Hepatocyte (in vitro differentiated cells): ENCODE results near the gene NAA15. TPM values are rescaled to one million over a fixed set of nuclear protein-coding genes. Genes with fewer than 3 reads are reported as not detected.
"Not testable (repeated sequence)": the region's sequence is repeated elsewhere in the genome, so short reads cannot be mapped to it uniquely, and the experiment has no call there.

Experiments used
- DNase-seq: peaks from one replicate; pipeline ENCODE4 v3.0.0-alpha.2; 2016; ENCODE audit warnings: low spot score
- H2AFZ ChIP-seq: fragments of 200-600 bp; sonication (generic); 2 replicates; pipeline ENCODE4 v1.6.0; 2016; ENCODE audit warnings: antibody characterized with exemption, mild to moderate bottlenecking
- H3K27ac ChIP-seq: fragments of 200-600 bp; sonication (generic); 2 replicates; pipeline ENCODE4 v1.5.1; 2016; ENCODE audit warnings: mild to moderate bottlenecking
- H3K27me3 ChIP-seq: fragments of 200-600 bp; sonication (generic); 2 replicates; pipeline ENCODE4 v1.6.1; 2016
- H3K36me3 ChIP-seq: fragments of 200-600 bp; sonication (generic); replicated peaks from 2 replicates; pipeline ENCODE4 v1.5.1; 2016; ENCODE audit warnings: low read depth; ENCODE audit not compliant: insufficient read depth
- H3K4me1 ChIP-seq: fragments of 200-600 bp; sonication (generic); 2 replicates; pipeline ENCODE4 v1.5.1; 2016; ENCODE audit warnings: mild to moderate bottlenecking, moderate library complexity; ENCODE audit not compliant: insufficient read depth
- H3K4me2 ChIP-seq: fragments of 200-600 bp; sonication (generic); 2 replicates; pipeline ENCODE4 v1.6.0; 2016
- H3K4me3 ChIP-seq: fragments of 200-600 bp; sonication (generic); 2 replicates; pipeline ENCODE4 v1.5.1; 2016; ENCODE audit warnings: mild to moderate bottlenecking
- H3K79me2 ChIP-seq: fragments of 200-600 bp; sonication (generic); 2 replicates; pipeline ENCODE4 v1.6.0; 2017; ENCODE audit warnings: mild to moderate bottlenecking
- H3K9me2 ChIP-seq: fragments of 200-600 bp; sonication (generic); replicated peaks from 2 replicates; pipeline ENCODE4 v1.6.0; 2017; ENCODE audit warnings: mild to moderate bottlenecking; ENCODE audit not compliant: insufficient read depth
- H3K9me3 ChIP-seq: fragments of 200-600 bp; sonication (generic); 2 replicates; pipeline ENCODE4 v1.5.1; 2016; ENCODE audit warnings: low read depth, mild to moderate bottlenecking
- H4K20me1 ChIP-seq: fragments of 200-600 bp; sonication (generic); 2 replicates; pipeline ENCODE4 v1.6.0; 2016; ENCODE audit warnings: mild to moderate bottlenecking; ENCODE audit not compliant: insufficient read depth, poor library complexity, severe bottlenecking
- CTCF ChIP-seq: fragments of 200-600 bp; sonication (generic); IDR thresholded peaks from 2 replicates; pipeline ENCODE4 v1.5.1; 2016; ENCODE audit warnings: antibody characterized with exemption, mild to moderate bottlenecking; ENCODE audit not compliant: poor library complexity
- EZH2 ChIP-seq: fragments of 200-600 bp; sonication (generic); IDR thresholded peaks from 2 replicates; pipeline ENCODE4 v1.6.1; 2016; ENCODE audit warnings: antibody characterized with exemption, mild to moderate bottlenecking, borderline replicate concordance
- EZH2phosphoT487 ChIP-seq: fragments of 200-600 bp; sonication (generic); IDR thresholded peaks from one replicate; pipeline ENCODE4 v1.6.1; 2018; ENCODE audit warnings: antibody characterized with exemption, mild to moderate bottlenecking, low read depth, moderate library complexity; ENCODE audit not compliant: unreplicated experiment, severe bottlenecking
- WGBS: methylation state at CpG from one replicate; pipeline ENCODE4 v1.1.6; 2016; ENCODE audit warnings: low lambda C conversion rate; ENCODE audit errors: missing lambda C conversion rate; 5-methylcytosine and 5-hydroxymethylcytosine counted together
- polyA plus RNA-seq: library from polyadenylated mRNA; unstranded; fragments of >200 nt; fragmentation: Nextera tagmentation; extraction: Ambion mirVana; gene quantifications from 2 replicates; pipeline ENCODE4 v1.2.1, GENCODE V29; 2016
- total RNA-seq: library from RNA; depleted of rRNA; stranded (reverse); fragments of >200 nt; gene quantifications from 2 replicates; pipeline ENCODE4 v1.2.3, GENCODE V29; 2014

The NAA15 gene
- total and polyA plus RNA-seq, 2 experiments from 2014 or later, result 15.3 to 29.6 TPM

DNA sequence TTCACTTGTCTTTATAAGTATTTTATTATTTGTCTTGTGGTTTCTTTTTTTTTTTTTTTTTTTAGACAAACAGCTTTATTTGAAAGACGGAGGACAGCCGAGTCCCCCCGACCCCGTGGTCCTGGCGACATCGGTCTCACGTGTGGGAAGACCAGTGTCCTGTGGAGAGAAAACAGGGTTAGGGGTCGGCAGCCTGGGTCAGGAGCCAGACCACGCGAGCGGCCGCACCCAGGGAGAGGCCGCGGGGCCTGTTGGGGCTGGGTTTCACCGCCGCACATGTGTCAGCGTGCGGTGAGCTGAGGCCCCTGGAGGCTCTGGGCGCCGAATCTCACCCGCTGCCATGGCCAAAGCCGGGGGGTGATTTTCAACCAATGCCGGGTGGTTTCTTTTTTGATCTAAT is 134.8 kb downstream of the NAA15 start:
- 99% methylated on average over 23 of the region's 23 CpGs for WGBS
- peaks cover 1% of the 10 kb centered on the region for H3K79me2 ChIP-seq
- H3K9me3 ChIP-seq, result peaks cover 11% of the 10 kb centered on the region
- H3K4me2 ChIP-seq, result no peak overlapping the region
- H4K20me1 ChIP-seq, result no peaks in the 10 kb centered on the region
- H3K9me2 ChIP-seq, result no peaks in the 10 kb centered on the region
- H3K4me1 ChIP-seq, result no peaks in the 10 kb centered on the region
- H3K36me3 ChIP-seq, result peaks cover 4% of the 10 kb centered on the region
- DNase-seq, result no peak
- no peak overlapping the region for H2AFZ ChIP-seq
- H3K4me3 ChIP-seq, result no peak overlapping the region
- no peaks in the 10 kb centered on the region for H3K27me3 ChIP-seq
- TF ChIP-seq CTCF (no peak), EZH2phosphoT487 (no peak), EZH2 (no peak)
- no peak overlapping the region for H3K27ac ChIP-seq

DNA sequence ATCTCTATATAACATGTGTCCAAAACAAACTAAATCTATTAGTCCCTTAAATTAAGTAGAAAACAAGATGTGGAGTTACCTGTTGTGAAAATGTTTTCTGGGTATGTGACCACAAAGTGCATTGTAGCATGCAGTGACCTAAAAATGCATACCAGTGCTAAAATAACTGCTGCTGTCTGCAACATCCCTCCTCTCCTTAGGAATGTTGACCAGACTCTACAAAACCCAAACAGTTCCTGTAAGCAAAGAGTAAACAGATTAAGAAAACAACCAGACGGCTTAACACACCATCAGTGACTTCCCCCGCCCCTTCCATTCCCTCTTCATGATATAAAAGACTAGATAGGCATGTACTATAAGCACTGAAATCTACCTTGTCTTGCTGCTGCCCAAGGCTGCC is 136.8 kb downstream of the NAA15 start:
- H3K4me1 ChIP-seq, result no peaks in the 10 kb centered on the region
- no peak for DNase-seq
- H3K27me3 ChIP-seq, result no peaks in the 10 kb centered on the region
- WGBS, result 81% methylated on average over 2 of the region's 2 CpGs
- H4K20me1 ChIP-seq, result no peaks in the 10 kb centered on the region
- H3K36me3 ChIP-seq, result peaks cover 4% of the 10 kb centered on the region
- no peak for TF ChIP-seq EZH2
- no peak for TF ChIP-seq EZH2phosphoT487
- no peak for TF ChIP-seq CTCF
- peaks cover 11% of the 10 kb centered on the region for H3K9me3 ChIP-seq
- H3K9me2 ChIP-seq, result no peaks in the 10 kb centered on the region
- H3K27ac ChIP-seq, result no peak overlapping the region
- H3K4me2 ChIP-seq, result no peak overlapping the region
- H3K4me3 ChIP-seq, result no peak overlapping the region
- H3K79me2 ChIP-seq, result peaks cover 7% of the 10 kb centered on the region
- no peak overlapping the region for H2AFZ ChIP-seq

GRCh38 chr4:139441029-139441428 is 139.7 kb downstream of the NAA15 start:
- Histone ChIP-seq H3K79me2 (peaks cover 7% of the 10 kb centered on the region), H3K4me3 (no peak overlapping the region), H3K27me3 (no peaks in the 10 kb centered on the region), H3K4me2 (no peak overlapping the region), H4K20me1 (no peaks in the 10 kb centered on the region), H3K4me1 (no peaks in the 10 kb centered on the region), H3K27ac (no peak overlapping the region), H2AFZ (no peak overlapping the region), H3K9me3 (peaks cover 11% of the 10 kb centered on the region), H3K36me3 (peaks cover 4% of the 10 kb centered on the region), H3K9me2 (no peaks in the 10 kb centered on the region)
- TF ChIP-seq EZH2 (no peak), CTCF (no peak), EZH2phosphoT487 (no peak)
- DNase-seq, result no peak
- WGBS, result 90% methylated on average over 4 of the region's 4 CpGs

- Histone ChIP-seq H4K20me1 (no peaks in the 10 kb centered on the region), H2AFZ (no peak overlapping the region), H3K9me2 (no peaks in the 10 kb centered on the region), H3K27me3 (no peaks in the 10 kb centered on the region), H3K4me1 (no peaks in the 10 kb centered on the region), H3K27ac (no peak overlapping the region), H3K36me3 (no peaks in the 10 kb centered on the region), H3K79me2 (peaks cover 22% of the 10 kb centered on the region), H3K4me2 (no peak overlapping the region), H3K9me3 (peaks cover 11% of the 10 kb centered on the region), H3K4me3 (no peak overlapping the region)
- no peak for DNase-seq
- 77% methylated on average over 7 of the region's 7 CpGs for WGBS
- TF ChIP-seq EZH2 (no peak), CTCF (no peak), EZH2phosphoT487 (no peak)
Observed at GRCh38 chr4:139443661-139444060, 142.4 kb downstream of the NAA15 start.

- not testable (repeated sequence) for H3K4me2 ChIP-seq, H4K20me1 ChIP-seq, H3K27ac ChIP-seq, H3K9me3 ChIP-seq, H3K9me2 ChIP-seq, H3K36me3 ChIP-seq, DNase-seq, H3K27me3 ChIP-seq, H2AFZ ChIP-seq, H3K4me3 ChIP-seq, H3K4me1 ChIP-seq
- 98% methylated on average over 3 of the region's 3 CpGs for whole genome bisulfite sequencing
- H3K79me2 ChIP-seq, result peaks cover 34% of the 10 kb centered on the region
Observed at GRCh38 chr4:139444881-139445280, 143.6 kb downstream of the NAA15 start.

DNA sequence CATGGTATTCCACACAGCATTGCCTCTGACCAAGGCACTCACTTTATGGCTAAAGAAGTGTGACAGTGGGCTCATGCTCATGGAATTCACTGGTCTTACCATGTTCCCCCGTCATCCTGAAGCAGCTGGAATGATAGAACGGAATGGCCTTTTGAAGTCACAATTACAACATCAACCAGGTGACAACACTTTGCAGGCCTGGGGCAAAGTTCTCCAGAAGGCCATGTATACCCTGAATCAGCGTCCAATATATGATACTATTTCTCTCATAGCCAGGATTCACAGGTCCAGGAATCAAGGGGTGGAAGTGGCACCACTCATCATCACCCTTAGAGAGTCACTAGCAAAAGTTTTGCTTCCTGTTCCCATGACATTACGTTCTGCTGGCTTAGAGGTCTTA is 145.8 kb downstream of the NAA15 start:
- H3K27me3 ChIP-seq, result not testable (repeated sequence)

More for the DNA sequence above, 145.8 kb downstream of the NAA15 start:
- not testable (repeated sequence) for H3K4me1 ChIP-seq, H3K9me3 ChIP-seq, H2AFZ ChIP-seq, H4K20me1 ChIP-seq, H3K9me2 ChIP-seq, H3K4me3 ChIP-seq, H3K36me3 ChIP-seq, H3K4me2 ChIP-seq
- H3K79me2 ChIP-seq, result peaks cover 49% of the 10 kb centered on the region
- H3K27ac ChIP-seq, result peak overlapping the region; percentile 25
- 92% methylated on average over 4 of the region's 4 CpGs for WGBS
- DNase-seq, result peak; percentile 16
